ENCODE results near the gene PLEKHA6.

DNA sequence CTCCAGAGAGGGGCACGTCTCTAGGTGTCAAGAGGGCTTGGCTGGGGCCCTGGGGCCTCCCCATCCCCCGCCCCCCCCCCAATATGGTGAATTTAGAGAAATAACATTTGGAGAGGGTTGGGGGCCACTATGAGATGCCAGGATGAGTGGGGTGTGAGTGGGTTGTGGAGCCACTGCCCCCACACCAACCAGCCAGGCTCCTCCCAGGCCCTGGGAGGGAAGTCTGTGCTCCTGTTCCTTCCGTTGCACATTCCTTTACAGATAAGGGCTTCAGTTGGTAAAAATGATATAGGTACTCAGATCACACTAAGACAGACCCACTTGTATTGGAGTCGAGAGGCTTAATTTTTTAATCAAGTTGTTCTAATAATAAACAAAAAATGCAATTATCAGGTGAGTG is 585 bp upstream of the PLEKHA6 start:
- TF ChIP-seq, protein P1, sequence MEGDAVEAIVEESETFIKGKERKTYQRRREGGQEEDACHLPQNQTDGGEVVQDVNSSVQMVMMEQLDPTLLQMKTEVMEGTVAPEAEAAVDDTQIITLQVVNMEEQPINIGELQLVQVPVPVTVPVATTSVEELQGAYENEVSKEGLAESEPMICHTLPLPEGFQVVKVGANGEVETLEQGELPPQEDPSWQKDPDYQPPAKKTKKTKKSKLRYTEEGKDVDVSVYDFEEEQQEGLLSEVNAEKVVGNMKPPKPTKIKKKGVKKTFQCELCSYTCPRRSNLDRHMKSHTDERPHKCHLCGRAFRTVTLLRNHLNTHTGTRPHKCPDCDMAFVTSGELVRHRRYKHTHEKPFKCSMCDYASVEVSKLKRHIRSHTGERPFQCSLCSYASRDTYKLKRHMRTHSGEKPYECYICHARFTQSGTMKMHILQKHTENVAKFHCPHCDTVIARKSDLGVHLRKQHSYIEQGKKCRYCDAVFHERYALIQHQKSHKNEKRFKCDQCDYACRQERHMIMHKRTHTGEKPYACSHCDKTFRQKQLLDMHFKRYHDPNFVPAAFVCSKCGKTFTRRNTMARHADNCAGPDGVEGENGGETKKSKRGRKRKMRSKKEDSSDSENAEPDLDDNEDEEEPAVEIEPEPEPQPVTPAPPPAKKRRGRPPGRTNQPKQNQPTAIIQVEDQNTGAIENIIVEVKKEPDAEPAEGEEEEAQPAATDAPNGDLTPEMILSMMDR (IDR thresholded peaks at IDR 0.05; ENCODE audit: poor library complexity, severe bottlenecking): no peak
- TF ChIP-seq TAF1 (IDR thresholded peaks at IDR 0.05; ENCODE audit: low read depth) (no peak), POLR2AphosphoS5 (IDR thresholded peaks at IDR 0.05) (no peak), EZH2 (IDR thresholded peaks at IDR 0.05; ENCODE audit: borderline replicate concordance, insufficient read depth, low read length, poor library complexity, severe bottlenecking) (no peak)
- TF ChIP-seq, protein P2, sequence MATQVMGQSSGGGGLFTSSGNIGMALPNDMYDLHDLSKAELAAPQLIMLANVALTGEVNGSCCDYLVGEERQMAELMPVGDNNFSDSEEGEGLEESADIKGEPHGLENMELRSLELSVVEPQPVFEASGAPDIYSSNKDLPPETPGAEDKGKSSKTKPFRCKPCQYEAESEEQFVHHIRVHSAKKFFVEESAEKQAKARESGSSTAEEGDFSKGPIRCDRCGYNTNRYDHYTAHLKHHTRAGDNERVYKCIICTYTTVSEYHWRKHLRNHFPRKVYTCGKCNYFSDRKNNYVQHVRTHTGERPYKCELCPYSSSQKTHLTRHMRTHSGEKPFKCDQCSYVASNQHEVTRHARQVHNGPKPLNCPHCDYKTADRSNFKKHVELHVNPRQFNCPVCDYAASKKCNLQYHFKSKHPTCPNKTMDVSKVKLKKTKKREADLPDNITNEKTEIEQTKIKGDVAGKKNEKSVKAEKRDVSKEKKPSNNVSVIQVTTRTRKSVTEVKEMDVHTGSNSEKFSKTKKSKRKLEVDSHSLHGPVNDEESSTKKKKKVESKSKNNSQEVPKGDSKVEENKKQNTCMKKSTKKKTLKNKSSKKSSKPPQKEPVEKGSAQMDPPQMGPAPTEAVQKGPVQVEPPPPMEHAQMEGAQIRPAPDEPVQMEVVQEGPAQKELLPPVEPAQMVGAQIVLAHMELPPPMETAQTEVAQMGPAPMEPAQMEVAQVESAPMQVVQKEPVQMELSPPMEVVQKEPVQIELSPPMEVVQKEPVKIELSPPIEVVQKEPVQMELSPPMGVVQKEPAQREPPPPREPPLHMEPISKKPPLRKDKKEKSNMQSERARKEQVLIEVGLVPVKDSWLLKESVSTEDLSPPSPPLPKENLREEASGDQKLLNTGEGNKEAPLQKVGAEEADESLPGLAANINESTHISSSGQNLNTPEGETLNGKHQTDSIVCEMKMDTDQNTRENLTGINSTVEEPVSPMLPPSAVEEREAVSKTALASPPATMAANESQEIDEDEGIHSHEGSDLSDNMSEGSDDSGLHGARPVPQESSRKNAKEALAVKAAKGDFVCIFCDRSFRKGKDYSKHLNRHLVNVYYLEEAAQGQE (IDR thresholded peaks at IDR 0.05; ENCODE audit: borderline replicate concordance): no peak

All from neural cell (in vitro differentiated cells).